HG03025 (cell line): ENCODE data around the gene UPK2.
"Not testable (repeated sequence)": the region's sequence is repeated elsewhere in the genome, so short reads cannot be mapped to it uniquely, and the experiment has no call there.

Experiments used
- ATAC-seq: cut with Tn5 transposase; IDR thresholded peaks from one replicate; pipeline ENCODE4 v1.9.1; 2021; ENCODE audit warnings: mild to moderate bottlenecking, moderate library complexity; ENCODE audit not compliant: unreplicated experiment, low FRiP score

The UPK2 gene

GRCh38 chr11:118935376-118935775, 20.7 kb upstream of the UPK2 start:
- no peak for ATAC-seq

GRCh38 chr11:118938491-118939403, 17.4 kb upstream of the UPK2 start:
- ATAC-seq = no peak

DNA sequence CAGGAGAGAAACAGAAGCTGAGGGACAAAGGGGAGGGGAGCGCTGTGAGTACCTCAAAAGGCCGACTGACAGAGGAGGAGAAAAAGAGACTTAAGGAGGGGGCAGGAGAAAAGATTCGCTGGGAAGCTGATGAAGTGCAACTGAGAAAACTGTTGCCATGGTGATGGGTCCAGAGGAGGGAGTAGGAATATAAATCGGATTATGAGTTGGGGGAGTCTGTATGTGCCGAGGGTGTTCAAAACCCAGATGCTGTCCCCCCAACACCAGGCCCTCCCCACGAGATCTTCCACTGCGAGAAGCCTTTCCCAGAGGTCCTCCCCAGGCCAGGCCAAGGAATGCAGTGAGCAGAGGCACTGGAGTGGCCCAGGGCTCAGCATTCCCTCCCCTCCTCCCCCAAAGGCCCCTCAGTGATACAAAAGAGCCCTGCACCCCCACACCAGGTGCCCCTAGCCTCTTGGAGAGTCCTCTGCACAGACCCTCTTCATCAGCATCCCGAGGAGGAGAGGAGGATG, 16.6 kb upstream of the UPK2 start:
- no peak for ATAC-seq

DNA sequence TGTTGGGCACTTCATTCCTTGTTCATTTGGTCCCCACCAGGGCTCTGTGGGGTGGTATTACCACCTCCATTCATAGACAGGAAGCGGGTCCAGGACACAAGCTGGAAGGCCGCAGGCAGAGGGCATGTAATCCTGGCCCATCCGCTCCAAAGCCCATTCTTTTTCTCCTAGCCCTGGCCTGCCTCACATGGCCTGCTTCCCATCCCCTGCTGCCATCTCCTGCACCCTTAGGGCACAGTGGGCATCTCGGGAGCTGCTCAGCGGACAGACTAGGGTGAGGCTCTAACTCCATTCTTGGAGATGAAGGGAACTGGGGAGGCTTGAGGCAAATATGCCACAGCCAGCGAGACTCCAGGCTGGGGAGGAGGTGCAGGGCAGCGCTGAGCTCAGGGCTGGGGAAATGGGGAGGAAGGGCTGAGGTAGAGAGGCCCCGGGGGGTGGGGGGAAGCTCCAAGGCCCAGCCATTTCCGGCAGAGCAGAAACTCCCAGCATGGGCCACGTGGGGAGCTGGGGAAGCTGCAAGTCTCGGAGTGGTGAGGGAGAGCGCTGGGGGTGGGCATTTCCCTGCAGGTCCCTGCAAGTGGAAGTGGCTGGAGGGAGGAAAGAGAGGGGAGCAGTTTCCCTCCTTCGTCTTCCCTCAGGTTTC, 16.0 kb upstream of the UPK2 start:
- no peak for ATAC-seq

DNA sequence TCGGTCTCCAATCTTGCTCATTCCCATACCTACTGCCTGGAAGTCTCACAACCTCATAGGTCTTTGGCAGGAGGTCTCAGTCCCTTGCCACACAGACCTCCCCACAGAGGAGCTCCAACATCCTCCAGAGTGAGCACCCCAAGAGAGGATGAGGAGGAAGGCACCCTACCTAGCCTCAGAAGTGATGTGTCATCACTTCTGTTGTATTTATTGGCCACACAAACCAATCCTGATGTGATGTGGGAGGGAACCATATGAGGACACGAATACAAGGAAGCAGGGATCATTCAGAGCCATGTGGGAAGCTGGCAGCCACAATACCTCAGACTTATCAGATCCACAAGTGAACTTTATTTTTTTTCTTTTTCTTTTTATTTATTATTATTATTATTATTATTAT, 9.0 kb upstream of the UPK2 start:
- no peak for ATAC-seq

DNA sequence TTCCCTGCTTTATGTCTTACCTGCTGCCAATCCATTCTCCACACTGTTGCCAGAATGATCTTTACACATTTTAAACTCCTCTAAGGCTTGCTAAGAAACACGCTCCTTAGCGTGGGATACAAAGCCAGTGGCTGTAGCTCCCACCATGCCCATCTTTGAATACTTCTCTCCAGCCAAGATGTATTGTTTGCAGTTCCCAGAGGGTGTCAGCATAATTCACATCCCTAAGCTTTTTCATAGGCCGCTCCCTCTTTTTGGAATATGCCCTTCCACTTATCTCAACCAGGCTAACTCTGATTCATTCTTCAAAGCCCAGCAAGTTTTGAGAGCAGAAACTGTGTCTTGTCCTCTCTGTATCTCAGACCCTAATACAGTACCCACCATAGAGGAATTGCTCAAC, 8.1 kb upstream of the UPK2 start:
- no peak for ATAC-seq

GRCh38 chr11:118953265-118953664, 2.8 kb upstream of the UPK2 start:
- no peak for ATAC-seq

DNA sequence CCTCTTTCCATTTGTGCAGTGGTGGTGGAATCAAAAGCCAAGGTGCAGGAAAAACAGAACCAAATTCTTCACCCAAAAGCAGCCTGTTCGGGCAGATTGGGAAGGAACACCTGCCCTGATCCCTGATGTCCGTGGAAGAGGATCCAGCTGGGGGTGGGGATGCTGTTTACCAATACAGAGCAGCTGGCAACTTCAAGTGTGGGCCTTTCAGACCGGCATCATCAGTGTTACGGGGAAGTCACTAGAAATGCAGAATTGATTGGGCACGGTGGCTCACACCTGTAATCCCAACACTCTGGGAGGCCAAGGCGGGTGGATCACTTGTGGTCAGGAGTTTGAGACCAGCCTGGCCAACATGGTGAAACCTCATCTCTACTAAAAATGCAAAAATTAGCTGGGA, 2.1 kb upstream of the UPK2 start:
- not testable (repeated sequence) for ATAC-seq

DNA sequence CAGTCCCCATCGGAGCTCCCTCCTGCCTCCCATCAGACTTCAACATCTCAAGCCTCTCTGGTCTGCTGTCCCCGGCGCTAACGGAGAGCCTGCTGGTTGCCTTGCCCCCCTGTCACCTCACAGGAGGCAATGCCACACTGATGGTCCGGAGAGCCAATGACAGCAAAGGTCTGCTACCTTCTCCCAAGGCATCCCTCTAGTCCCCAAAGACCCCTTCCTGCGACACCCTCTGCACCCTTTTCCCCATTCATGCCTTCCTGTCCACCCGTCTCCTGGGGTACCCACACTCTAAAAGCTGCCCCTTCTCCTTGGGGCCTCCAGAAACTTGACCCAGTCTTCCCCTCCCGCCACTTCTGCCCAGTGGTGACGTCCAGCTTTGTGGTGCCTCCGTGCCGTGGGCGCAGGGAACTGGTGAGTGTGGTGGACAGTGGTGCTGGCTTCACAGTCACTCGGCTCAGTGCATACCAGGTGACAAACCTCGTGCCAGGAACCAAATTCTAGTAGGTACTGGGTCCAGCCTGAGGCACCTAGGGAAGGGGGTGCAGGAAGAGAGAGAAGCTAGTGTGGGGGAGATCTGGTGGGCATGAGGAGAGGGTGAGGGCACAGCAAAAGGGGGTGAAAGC, 860 bp downstream of the UPK2 start:
- no peak for ATAC-seq

DNA sequence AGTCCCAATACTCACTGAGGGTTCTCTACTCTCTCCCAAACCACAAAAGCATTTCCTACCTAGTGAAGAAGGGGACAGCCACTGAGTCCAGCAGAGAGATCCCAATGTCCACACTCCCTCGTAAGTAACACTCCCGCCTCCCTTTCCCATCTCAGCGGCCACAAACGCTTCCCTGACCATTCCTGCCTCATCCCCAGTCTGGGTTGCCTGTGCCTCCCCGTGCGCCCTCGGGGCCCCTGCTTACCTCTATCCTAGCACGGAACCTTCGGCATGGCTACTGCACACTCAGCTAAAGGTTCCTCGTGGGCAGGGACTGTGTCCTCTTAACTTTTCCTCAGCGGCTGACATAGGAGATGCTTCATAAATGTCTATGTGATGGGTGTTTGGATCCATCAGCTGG, 1.5 kb downstream of the UPK2 start:
- ATAC-seq = no peak

GRCh38 chr11:118957968-118958367, 1.9 kb downstream of the UPK2 start:
- ATAC-seq = no peak

DNA sequence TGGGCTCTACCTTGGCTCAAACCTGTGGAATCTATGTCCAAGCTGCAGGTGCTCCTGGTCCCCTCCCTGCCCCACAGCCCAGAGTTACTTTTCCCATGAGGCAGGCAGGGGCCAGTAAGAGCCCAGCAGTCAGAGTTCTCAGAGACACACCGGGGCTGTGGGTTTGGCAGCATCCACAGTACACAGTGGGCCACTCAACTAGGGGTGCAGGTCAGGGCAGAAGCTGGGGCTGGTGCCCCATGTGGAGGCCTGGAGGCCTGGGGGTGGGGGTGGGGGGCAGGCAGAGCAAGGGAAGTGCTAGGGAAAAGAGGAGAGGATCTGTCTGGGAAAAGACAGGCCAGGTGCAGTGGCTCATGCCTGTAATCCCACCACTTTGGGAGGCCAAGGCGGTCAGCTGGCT, 2.5 kb downstream of the UPK2 start:
- ATAC-seq = no peak

GRCh38 chr11:118961189-118961588, 5.1 kb downstream of the UPK2 start:
- no peak for ATAC-seq

- ATAC-seq = no peak
These were observed 5.5 kb downstream of the UPK2 start for GRCh38 chr11:118961591-118961990.

GRCh38 chr11:118969508-118969907, 13.4 kb downstream of the UPK2 start:
- ATAC-seq = not testable (repeated sequence)

GRCh38 chr11:118971646-118972045, 15.5 kb downstream of the UPK2 start, which contains the start of gene FOXR1:
TSS of gene FOXR1 (plus strand) at chr11:118971761. CDS start at chr11:118971932, 171 bp downstream.
- ATAC-seq = no peak

- no peak for ATAC-seq
These were observed 17.9 kb downstream of the UPK2 start for GRCh38 chr11:118973985-118974384.

DNA sequence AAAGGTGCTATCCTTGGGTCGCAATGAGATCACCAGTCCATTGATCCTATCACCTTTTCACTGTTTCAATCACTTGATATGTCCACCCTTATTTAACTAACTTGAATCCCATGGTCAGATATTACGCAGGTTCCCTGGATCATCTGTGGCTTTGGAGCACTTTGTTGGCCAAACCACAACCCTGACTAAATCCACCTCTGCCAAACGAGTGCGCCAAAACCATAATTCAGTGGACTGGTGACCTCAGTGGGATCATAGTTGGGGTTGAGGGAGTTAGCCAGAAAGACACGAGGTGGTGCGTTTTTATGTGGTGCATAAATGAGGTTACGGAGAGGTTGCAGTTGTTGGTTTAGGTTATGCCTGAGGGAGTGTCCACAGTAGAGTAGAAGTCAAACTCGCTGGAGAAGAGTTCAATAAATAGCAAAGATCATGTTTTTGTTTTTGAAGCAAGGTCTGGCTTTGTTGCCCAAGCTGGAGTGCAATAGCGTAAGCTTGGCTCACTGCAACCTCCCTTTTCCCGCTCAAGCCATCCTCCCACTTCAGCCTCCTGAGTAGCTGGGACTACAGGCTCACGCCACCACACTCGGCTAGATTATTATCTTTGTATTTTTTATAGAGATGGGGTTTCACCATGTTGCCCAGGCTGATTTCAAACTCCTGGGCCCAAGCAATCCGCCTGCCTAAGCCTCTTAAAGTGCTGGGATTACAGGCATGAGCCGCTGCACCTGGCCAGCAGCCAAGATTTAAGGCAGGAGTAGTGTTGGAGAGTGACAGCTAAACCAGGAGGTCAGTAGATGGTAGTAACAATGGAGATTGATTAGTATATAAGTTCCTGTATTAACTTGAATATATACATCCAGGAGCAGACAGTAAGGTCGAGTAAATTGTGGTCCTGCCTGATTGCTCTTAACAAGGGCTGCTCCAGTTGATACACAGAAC, 19.9 kb downstream of the UPK2 start:
- ATAC-seq = no peak

DNA sequence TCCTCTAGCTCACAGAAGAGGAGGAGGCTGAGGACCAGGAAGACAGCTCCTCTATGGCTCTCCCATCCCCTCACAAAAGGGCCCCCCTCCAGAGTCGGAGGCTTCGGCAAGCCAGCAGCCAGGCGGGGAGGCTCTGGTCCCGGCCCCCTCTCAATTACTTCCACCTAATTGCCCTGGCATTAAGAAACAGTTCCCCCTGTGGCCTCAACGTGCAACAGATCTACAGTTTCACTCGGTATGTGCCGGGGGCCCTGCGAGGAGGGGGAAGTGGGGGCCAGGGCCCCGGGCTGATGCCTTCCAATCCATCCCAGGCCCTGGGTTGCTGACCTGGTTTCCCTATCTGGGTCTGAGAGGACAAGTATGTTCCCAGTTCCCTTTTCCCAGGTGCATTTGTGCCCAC, 23.3 kb downstream of the UPK2 start:
- no peak for ATAC-seq
